ENCODE results near the gene RAPGEF4. TPM values are rescaled to one million over a fixed set of nuclear protein-coding genes. Genes with fewer than 3 reads are reported as not detected.

RAPGEF4 gene
- total and polyA plus RNA-seq, 2 of the 8 experiments (the other 6 are each of a cell fraction or from before 2014, with no cell fraction given): 1.2 to 2.6 TPM

- POLR2A ChIA-PET (ENCODE audit: partially characterized antibody): interaction anchor here (0.6 kb wide), 1 partner anchor 155 kb away, joined by 5 read pairs; no protein-coding TSS in a partner anchor
- no peak for FAIRE-seq
- H3K27me3 ChIP-seq (replicated peaks in 1 of 4; ENCODE audit: control insufficient read depth in 3 of 4, extremely low read depth in 1 of 4, insufficient read depth in 3 of 4, low read length in 3 of 4): no peaks in the 10 kb centered on the region
Observed at GRCh38 chr2:172893671-172894070, 158.0 kb downstream of the RAPGEF4 start.

More at GRCh38 chr2:172893671-172894070, 158.0 kb downstream of the RAPGEF4 start:
- no peak overlapping the region for H2BK12ac ChIP-seq (ENCODE audit: low read depth, low read length)
- H4K91ac ChIP-seq (replicated peaks; ENCODE audit: insufficient read length, low read length): no peak overlapping the region
- H3K4me1 ChIP-seq (replicated peaks in 1 of 4; ENCODE audit: control insufficient read depth in 3 of 4, insufficient read depth in 4 of 4, low read length in 3 of 4): no peaks in the 10 kb centered on the region
- CTCF ChIA-PET (ENCODE audit: partially characterized antibody): interaction anchor here (1.2 kb wide), 1 partner anchor 12 kb away, joined by 5 read pairs; no protein-coding TSS in a partner anchor
- no peak for TF ChIP-seq ATF2 (IDR thresholded peaks at IDR 0.05; ENCODE audit: low read length)
- TF ChIP-seq YY1 (IDR thresholded peaks at IDR 0.05; ENCODE audit: low read depth, low read length): no peak
- TF ChIP-seq CTBP2 (IDR thresholded peaks at IDR 0.05; ENCODE audit: borderline replicate concordance, insufficient read depth, insufficient read length, low read length): no peak
- TF ChIP-seq CHD1 (IDR thresholded peaks at IDR 0.05; ENCODE audit: low read depth, low read length): no peak
- no peak for TF ChIP-seq ZNF274 (IDR thresholded peaks at IDR 0.05; ENCODE audit: borderline replicate concordance, extremely low read depth, low read length)
- TF ChIP-seq SP4 (IDR thresholded peaks at IDR 0.05; ENCODE audit: low read length): no peak
- no peak for TF ChIP-seq TEAD4 (IDR thresholded peaks at IDR 0.05; ENCODE audit: low read depth, low read length)
- no peak for TF ChIP-seq CREB1 (IDR thresholded peaks at IDR 0.05)
- no peak for TF ChIP-seq ASH2L (IDR thresholded peaks at IDR 0.05; ENCODE audit: low read length)
- TF ChIP-seq RAD21 (IDR thresholded peaks at IDR 0.05 in 1 of 2, conservative IDR thresholded peaks at IDR 0.05 in 1 of 2; ENCODE audit: low read depth in 2 of 2, low read length in 2 of 2): no peak
- no peak overlapping the region for H3K23ac ChIP-seq (ENCODE audit: insufficient read length)
- no peak overlapping the region for H3K4me2 ChIP-seq (ENCODE audit: insufficient read depth in 1 of 2, low read depth in 2 of 2, low read length in 2 of 2)
- no peak overlapping the region for H3K56ac ChIP-seq (replicated peaks; ENCODE audit: insufficient read length, low read depth, low read length)
- no peak overlapping the region for H2AFZ ChIP-seq (ENCODE audit: low read length)
- H2BK20ac ChIP-seq (ENCODE audit: low read length): no peak overlapping the region
- no peak overlapping the region for H3K9ac ChIP-seq (replicated peaks in 1 of 4; ENCODE audit: extremely low read depth in 1 of 4, low read depth in 3 of 4, low read length in 3 of 4)
- H3K4me3 ChIP-seq (ENCODE audit: extremely low read depth in 1 of 4, insufficient read depth in 2 of 4, low read depth in 3 of 4, low read length in 4 of 4): no peak overlapping the region
- 86% methylated on average over 2 of the region's 2 CpGs; no CpG with 5 or more reads in 1 of the 2 experiments for WGBS, 2 experiments (ENCODE audit: extremely low coverage in 1 of 2, insufficient coverage in 1 of 2, insufficient read length in 1 of 2, insufficient replicate concordance in 2 of 2, low coverage in 1 of 2, low lambda C conversion rate in 2 of 2, missing lambda C conversion rate in 1 of 2)
- H3K36me3 ChIP-seq (ENCODE audit: control insufficient read depth in 2 of 4, insufficient read depth in 4 of 4, low read length in 3 of 4): no peaks in the 10 kb centered on the region
- H3K18ac ChIP-seq (ENCODE audit: extremely low read depth, low read length): no peak overlapping the region
- no peaks in the 10 kb centered on the region for H3K23me2 ChIP-seq (ENCODE audit: low read depth, low read length)
- no peak overlapping the region for H2BK5ac ChIP-seq (ENCODE audit: low read depth, low read length)
- H3K79me1 ChIP-seq (ENCODE audit: low read depth, low read length): no peaks in the 10 kb centered on the region
- H3K4ac ChIP-seq (replicated peaks; ENCODE audit: insufficient read length, low read depth, low read length): no peak overlapping the region
- no peak overlapping the region for H2BK120ac ChIP-seq (replicated peaks; ENCODE audit: low read depth, low read length)
- no peak overlapping the region for H2AK5ac ChIP-seq (ENCODE audit: low read depth, low read length)
- no peaks in the 10 kb centered on the region for H3K9me3 ChIP-seq (ENCODE audit: insufficient read depth in 2 of 2, low read depth in 1 of 2, low read length in 1 of 2)
- no peak overlapping the region for H2BK15ac ChIP-seq (ENCODE audit: low read length)
- no peaks in the 10 kb centered on the region for H3K79me2 ChIP-seq (ENCODE audit: control insufficient read depth in 1 of 2, insufficient read depth in 2 of 2, low read length in 2 of 2)
- DNase-seq (ENCODE audit: low read depth in 1 of 2, low spot score in 2 of 2): no peak
- no peak overlapping the region for H3K27ac ChIP-seq (ENCODE audit: low read depth, low read length)
- no peak overlapping the region for H4K5ac ChIP-seq (ENCODE audit: insufficient read length, low read depth, low read length)
- H4K8ac ChIP-seq (ENCODE audit: extremely low read depth, insufficient read depth, low read length): no peak overlapping the region
- no peaks in the 10 kb centered on the region for H4K20me1 ChIP-seq (replicated peaks in 1 of 2; ENCODE audit: control insufficient read depth in 1 of 2, insufficient read depth in 2 of 2, low read length in 2 of 2)
- no peak overlapping the region for H3K14ac ChIP-seq (ENCODE audit: insufficient read length)

All from H1 (cell line).